Germinal center (tissue), 1 donor: ENCODE data around the gene UNC119B.
"Not testable (repeated sequence)": the region's sequence is repeated elsewhere in the genome, so short reads cannot be mapped to it uniquely, and the experiment has no call there.

Experiments used
- DNase-seq: peaks from one replicate; pipeline ENCODE4 v3.0.0; 2012; ENCODE audit warnings: mixed read lengths, low spot score

Gene UNC119B

GRCh38 chr12:120710031-120710804 lies at the start of gene UNC119B:
Gene UNC119B, plus strand, starts transcription at chr12:120710458. Its CDS starts 17 bp downstream, at chr12:120710475.
- DNase-seq: peak; percentile 87

- no peak for DNase-seq
Observed at GRCh38 chr12:120661432-120661831, 48.8 kb upstream of the UNC119B start.

- peak; percentile 81 for DNase-seq
Observed at GRCh38 chr12:120662879-120663278, 47.4 kb upstream of the UNC119B start.

DNA sequence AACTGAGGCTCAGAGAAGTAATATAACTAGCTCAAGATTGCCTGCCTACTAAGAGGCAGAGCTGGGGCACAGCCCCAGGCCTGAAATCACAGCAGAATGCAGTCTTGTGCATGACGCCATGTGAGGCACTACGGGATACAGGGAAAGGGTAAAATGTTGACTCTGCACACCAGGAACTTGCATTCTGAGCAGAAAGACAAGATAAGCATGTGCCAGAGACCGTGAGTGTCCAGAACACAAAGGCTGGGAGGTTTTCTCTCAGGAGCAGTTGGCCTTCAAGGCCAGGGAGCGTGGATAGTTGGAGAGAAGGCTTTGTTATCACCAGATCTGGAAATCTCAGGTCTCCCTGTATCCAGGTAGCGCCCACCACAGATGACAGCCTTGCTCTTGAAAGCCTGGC lies 46.5 kb upstream of the UNC119B start:
- no peak for DNase-seq

DNA sequence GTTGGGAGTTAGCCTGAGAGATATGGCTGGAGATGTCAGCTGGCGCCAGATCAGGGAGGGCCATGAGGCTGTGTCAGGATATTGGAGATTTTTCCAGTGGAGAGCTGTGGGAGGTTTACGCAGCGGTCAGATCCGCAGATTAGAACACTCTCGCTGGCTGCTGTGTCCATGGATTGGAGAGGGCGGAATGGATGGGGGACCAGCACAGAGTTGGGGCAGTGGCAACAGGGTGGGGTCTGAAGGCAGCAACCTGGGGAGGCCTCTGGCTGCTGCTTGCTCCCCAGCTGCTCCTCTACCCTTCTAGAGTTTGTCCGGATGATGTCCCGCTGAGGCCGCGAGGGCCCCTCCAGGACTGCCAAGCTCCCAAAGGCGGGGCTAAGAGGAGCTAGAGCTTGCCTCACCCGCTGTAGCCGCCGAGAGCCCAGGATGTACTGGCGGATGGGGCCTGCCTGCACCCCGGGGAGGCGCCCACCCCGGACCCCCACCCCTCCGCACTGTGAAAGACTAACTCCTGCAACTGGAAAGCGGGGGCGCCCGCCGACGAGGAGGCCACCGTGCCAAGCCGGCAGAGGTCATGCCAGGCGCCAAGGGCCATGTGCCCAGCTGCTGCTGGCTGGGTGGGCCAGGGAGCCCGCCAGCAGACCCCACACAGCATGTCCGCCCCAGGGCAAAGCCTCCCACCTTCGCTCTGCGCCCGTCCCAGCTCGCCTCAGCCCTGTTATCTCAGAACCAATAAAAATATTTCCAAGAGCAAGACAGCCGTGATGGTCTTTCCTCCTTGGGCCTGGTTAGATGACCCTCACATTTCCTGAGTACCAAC lies 43.5 kb upstream of the UNC119B start:
- no peak for DNase-seq

- DNase-seq: no peak
Observed at GRCh38 chr12:120668091-120668867, 42.0 kb upstream of the UNC119B start.

DNA sequence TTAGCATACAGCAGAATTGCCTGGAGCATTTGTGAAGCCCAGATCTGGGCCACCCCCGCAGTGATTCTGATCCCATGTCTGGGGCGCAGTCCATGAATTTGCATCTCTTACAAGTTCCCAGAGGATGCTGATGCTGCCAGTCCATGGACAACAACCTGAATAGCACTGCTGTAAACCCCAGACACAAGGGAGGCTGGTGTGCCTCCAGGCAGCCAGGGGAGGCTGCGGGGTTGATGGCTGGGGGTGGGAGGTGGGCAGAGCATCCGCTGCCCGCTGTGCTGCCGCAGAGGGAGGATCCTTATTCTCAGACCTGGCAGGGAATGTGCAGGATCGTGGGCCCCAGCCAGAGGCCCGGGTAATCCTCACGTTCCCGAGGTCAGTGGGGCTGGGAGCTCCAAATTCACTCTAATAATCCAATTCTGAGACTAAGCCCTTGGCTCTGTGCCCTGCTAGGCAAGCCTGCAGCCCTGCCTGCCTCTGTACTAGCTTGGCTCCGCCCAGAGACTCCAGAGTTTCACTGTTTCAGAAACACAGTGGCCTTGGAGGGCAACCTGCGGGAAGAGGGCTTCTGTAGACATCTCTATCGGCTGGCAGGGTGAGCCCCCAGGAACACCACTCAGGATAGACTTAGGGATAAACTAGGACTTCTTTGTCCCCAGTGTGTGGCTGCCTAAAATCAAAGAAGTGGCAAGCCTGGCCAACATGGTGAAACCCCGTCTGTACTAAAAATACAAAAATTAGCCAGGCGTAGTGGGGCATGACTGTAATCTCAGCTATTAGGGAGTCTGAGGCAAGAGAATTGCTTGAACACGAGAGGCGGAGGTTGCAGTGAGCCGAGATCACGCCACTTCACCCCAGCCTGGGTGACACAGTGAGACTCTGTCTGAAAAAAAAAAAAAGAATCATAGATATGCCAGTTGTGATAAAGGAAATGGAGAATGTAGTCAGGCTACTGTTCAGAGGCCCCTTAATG lies 41.1 kb upstream of the UNC119B start:
- no peak for DNase-seq

GRCh38 chr12:120670237-120670636 lies 40.0 kb upstream of the UNC119B start:
- not testable (repeated sequence) for DNase-seq

DNA sequence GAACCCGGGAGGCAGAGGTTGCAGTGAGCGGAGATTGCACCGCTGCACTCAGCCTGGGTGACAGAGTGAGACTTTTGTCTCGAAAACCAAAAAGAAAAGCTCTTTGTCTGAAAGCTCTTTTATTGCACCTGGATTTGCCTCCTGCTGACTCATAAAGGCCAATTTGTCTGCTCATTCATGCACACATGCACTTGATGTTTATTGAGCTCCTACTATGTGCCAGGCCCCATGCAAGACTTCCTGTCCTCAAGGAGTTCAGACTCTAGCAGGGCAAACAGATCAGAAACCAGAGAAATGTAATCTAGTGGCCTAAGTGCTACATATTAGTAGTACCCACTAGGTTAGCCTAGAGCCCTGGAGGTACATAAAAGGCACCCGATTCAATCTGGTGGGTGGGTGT lies 39.6 kb upstream of the UNC119B start:
- DNase-seq: no peak

DNA sequence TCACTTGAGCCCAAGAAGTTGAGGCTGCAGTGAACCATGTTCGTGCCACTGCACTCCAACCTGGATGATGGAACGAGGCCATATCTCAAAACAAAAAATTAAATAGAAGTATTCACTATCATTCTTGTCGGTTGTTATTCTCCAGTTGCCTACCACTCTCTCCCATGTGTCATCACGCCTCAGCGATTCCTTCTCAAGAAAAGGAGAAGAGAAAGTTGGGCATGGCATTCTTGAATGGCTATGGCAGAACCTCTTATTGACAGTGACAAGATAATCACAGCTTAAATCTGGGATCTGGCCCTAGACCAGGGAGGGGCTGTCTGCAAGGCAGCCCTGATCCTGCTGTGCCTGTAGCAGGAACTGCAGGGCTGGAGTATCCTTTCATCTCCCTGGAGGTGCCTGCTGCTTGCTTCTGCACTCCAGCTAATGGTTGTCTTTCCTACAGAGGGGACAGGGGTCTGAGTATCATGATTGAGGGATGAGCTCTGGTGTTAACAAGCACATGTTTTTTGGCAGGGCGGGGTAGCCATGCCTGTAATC lies 36.1 kb upstream of the UNC119B start:
- DNase-seq: peak; percentile 60

GRCh38 chr12:120677765-120678473 lies 32.3 kb upstream of the UNC119B start:
- peak; percentile 49 for DNase-seq

GRCh38 chr12:120678572-120678971 lies 31.7 kb upstream of the UNC119B start:
- no peak for DNase-seq

DNA sequence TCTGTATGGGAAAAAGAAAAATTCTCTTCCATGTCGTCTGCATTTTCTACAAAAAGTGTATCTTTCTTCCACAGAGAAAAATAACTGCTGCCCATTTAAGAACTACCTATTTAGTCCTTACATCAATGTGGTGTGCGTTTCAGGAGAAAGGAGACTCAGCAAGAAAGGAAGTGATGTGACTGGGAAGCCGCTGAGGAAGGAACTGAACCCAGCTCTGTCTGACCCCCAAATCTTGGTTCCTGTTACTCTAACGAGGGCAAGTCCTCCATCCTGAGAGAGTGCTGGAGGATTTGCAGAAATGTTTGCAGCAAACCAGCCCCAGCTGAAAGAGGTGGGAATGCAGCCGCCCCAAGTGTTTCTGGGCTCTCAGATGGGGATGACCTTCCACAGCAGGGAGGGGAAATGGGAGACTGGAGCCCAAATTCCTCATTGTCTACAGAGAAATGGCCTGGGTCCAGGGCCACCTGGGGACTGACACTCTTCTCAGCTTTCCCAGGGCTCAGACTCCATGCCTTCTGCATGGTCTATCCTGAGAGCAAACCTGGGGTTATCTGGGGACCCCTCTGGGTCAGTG lies 30.0 kb upstream of the UNC119B start:
- DNase-seq: no peak

DNA sequence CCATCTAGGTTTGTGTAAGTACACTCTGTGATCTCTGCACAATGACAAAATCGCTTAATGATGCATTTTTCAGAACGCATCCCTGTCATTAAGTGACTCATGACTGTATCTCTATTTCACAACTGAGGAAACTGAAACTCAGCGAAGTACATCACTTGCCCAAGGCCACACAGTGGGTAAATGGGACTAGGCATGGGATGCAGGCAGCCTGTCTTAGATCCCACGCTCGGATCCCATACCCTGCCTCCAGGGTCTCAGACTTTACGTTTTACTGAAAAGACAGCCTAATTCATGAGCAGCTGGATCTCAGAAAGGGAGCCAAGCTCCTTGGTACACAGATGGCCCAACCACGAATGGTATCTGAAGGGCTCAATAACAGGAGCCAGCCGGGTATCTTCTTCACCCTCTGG lies 25.7 kb upstream of the UNC119B start:
- no peak for DNase-seq

DNA sequence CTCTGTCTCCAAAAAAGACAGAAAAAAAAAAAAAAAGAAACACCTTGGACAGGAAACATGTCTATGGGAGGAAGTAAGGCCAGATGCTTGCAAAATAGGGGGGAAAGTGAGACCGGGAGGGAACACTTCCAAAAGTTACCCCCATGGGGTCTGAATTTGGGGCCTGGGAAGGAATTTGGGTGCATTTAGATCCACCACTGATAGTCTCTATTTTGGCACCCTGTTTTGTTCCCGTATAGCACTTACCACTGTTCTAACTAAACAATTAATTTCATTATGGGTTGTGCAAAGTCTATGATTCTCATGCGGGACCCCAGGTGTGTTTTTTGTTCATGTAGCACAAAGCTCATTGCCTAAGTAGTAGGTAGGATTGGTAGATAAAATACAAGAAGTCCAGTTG lies 24.7 kb upstream of the UNC119B start:
- DNase-seq: no peak

DNA sequence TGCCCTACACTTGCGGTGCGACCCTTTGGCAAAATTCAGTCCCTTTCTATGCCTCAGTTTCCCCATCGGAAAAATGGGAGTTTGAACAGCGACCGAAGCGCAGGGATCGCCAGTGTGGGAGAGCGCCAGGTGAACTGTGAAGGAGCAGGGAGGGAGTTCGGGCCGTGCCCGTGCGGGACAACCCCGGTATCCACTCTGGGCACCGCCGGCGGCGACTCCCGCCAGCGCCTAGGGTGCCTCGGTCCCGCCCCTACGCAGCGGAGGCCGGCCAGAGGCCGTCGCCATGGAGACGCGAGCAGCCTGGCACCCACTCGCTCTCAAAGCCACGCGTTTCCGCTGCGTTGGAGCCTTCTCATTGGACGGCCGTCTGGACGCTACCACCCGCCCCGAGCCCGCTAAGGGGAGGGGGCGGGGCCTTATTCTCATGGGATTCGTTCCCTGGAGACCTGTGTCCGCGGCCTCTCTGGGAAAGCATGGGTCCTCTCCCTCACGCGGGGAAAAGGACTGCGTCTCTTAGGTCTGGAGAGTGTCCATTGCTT lies 24.0 kb upstream of the UNC119B start:
- peak; percentile 95 for DNase-seq

- peak; percentile 100 for DNase-seq
Observed at GRCh38 chr12:120686690-120687577, 23.3 kb upstream of the UNC119B start, which contains the start of gene MLEC. Gene MLEC, plus strand, starts transcription at chr12:120687149. Its CDS starts 148 bp downstream, at chr12:120687297.

- DNase-seq: no peak
Observed at GRCh38 chr12:120687578-120688289, 22.5 kb upstream of the UNC119B start.
